ENCODE results near the gene DGKI. TPM values are rescaled to one million over a fixed set of nuclear protein-coding genes. Genes with fewer than 3 reads are reported as not detected.

Gene DGKI
- total and polyA plus RNA-seq, 9 of the 15 experiments (the other 6 are each of a cell fraction or from before 2014, with no cell fraction given) = 0.11 to 0.54 (median 0.15) TPM; not detected in 5

- H3K27me3 ChIP-seq (ENCODE audit: control insufficient read depth in 2 of 2, insufficient read depth in 2 of 2, low read length in 2 of 2) = no peaks in the 10 kb centered on the region
- H3K9me3 ChIP-seq (replicated peaks; ENCODE audit: control insufficient read depth, insufficient read depth, low read depth, low read length) = no peaks in the 10 kb centered on the region; the same call in none of the 2 replicates
- H3K4me1 ChIP-seq (replicated peaks in 1 of 2; ENCODE audit: control insufficient read depth in 2 of 2, insufficient read depth in 2 of 2, low read length in 2 of 2) = no peaks in the 10 kb centered on the region
- H4K20me1 ChIP-seq (replicated peaks; ENCODE audit: control insufficient read depth, insufficient read depth, low read length) = no peaks in the 10 kb centered on the region
- no peak overlapping the region for H3K27ac ChIP-seq (ENCODE audit: extremely low read depth, low read depth, low read length)
- H2AFZ ChIP-seq (ENCODE audit: low read depth, low read length) = no peak overlapping the region
- in situ Hi-C loops (cut with MboI) = no loop called here
- WGBS (ENCODE audit: insufficient coverage, low coverage, missing lambda C conversion rate) = 4% methylated on average over 5 of the region's 5 CpGs
- H3K9me1 ChIP-seq (ENCODE audit: control insufficient read depth, insufficient read depth, low read length) = no peaks in the 10 kb centered on the region
- H3K36me3 ChIP-seq (ENCODE audit: control insufficient read depth, insufficient read depth, low read length) = no peaks in the 10 kb centered on the region
- no peak for DNase-seq (ENCODE audit: extremely low read depth in 1 of 4, low spot score in 3 of 4)
- no peak overlapping the region for H3K4me2 ChIP-seq (ENCODE audit: insufficient read depth, low read length)
- H3K79me2 ChIP-seq (ENCODE audit: control insufficient read depth, insufficient read depth, low read length) = no peaks in the 10 kb centered on the region
- ChIA-PET CTCF (ENCODE audit: low intra/inter-chr PET ratio) (no interaction called here), POLR2A (no interaction called here)
- intact Hi-C loops (cut with micrococcal nuclease) = no loop called here
- no peak for FAIRE-seq
- no peak overlapping the region for H3K4me3 ChIP-seq
- ATAC-seq = no peak
- no TSS peak for BruUV-seq (replicated peaks)
- no peak for TF ChIP-seq ZNF77 (CRISPR knock-in tag; IDR thresholded peaks at IDR 0.05)
- no peak for TF ChIP-seq ELF2 (CRISPR knock-in tag; IDR thresholded peaks at IDR 0.05)
- no peak for TF ChIP-seq TGIF2 (CRISPR knock-in tag; IDR thresholded peaks at IDR 0.05)
- no peak for TF ChIP-seq ZNF23 (CRISPR knock-in tag; IDR thresholded peaks at IDR 0.05)
- TF ChIP-seq, protein P1, sequence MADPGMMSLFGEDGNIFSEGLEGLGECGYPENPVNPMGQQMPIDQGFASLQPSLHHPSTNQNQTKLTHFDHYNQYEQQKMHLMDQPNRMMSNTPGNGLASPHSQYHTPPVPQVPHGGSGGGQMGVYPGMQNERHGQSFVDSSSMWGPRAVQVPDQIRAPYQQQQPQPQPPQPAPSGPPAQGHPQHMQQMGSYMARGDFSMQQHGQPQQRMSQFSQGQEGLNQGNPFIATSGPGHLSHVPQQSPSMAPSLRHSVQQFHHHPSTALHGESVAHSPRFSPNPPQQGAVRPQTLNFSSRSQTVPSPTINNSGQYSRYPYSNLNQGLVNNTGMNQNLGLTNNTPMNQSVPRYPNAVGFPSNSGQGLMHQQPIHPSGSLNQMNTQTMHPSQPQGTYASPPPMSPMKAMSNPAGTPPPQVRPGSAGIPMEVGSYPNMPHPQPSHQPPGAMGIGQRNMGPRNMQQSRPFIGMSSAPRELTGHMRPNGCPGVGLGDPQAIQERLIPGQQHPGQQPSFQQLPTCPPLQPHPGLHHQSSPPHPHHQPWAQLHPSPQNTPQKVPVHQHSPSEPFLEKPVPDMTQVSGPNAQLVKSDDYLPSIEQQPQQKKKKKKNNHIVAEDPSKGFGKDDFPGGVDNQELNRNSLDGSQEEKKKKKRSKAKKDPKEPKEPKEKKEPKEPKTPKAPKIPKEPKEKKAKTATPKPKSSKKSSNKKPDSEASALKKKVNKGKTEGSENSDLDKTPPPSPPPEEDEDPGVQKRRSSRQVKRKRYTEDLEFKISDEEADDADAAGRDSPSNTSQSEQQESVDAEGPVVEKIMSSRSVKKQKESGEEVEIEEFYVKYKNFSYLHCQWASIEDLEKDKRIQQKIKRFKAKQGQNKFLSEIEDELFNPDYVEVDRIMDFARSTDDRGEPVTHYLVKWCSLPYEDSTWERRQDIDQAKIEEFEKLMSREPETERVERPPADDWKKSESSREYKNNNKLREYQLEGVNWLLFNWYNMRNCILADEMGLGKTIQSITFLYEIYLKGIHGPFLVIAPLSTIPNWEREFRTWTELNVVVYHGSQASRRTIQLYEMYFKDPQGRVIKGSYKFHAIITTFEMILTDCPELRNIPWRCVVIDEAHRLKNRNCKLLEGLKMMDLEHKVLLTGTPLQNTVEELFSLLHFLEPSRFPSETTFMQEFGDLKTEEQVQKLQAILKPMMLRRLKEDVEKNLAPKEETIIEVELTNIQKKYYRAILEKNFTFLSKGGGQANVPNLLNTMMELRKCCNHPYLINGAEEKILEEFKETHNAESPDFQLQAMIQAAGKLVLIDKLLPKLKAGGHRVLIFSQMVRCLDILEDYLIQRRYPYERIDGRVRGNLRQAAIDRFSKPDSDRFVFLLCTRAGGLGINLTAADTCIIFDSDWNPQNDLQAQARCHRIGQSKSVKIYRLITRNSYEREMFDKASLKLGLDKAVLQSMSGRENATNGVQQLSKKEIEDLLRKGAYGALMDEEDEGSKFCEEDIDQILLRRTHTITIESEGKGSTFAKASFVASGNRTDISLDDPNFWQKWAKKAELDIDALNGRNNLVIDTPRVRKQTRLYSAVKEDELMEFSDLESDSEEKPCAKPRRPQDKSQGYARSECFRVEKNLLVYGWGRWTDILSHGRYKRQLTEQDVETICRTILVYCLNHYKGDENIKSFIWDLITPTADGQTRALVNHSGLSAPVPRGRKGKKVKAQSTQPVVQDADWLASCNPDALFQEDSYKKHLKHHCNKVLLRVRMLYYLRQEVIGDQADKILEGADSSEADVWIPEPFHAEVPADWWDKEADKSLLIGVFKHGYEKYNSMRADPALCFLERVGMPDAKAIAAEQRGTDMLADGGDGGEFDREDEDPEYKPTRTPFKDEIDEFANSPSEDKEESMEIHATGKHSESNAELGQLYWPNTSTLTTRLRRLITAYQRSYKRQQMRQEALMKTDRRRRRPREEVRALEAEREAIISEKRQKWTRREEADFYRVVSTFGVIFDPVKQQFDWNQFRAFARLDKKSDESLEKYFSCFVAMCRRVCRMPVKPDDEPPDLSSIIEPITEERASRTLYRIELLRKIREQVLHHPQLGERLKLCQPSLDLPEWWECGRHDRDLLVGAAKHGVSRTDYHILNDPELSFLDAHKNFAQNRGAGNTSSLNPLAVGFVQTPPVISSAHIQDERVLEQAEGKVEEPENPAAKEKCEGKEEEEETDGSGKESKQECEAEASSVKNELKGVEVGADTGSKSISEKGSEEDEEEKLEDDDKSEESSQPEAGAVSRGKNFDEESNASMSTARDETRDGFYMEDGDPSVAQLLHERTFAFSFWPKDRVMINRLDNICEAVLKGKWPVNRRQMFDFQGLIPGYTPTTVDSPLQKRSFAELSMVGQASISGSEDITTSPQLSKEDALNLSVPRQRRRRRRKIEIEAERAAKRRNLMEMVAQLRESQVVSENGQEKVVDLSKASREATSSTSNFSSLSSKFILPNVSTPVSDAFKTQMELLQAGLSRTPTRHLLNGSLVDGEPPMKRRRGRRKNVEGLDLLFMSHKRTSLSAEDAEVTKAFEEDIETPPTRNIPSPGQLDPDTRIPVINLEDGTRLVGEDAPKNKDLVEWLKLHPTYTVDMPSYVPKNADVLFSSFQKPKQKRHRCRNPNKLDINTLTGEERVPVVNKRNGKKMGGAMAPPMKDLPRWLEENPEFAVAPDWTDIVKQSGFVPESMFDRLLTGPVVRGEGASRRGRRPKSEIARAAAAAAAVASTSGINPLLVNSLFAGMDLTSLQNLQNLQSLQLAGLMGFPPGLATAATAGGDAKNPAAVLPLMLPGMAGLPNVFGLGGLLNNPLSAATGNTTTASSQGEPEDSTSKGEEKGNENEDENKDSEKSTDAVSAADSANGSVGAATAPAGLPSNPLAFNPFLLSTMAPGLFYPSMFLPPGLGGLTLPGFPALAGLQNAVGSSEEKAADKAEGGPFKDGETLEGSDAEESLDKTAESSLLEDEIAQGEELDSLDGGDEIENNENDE (IDR thresholded peaks at IDR 0.05; ENCODE audit: low read depth, low read length) = no peak
- H3K9ac ChIP-seq (ENCODE audit: insufficient read depth in 1 of 2, low read depth in 2 of 2, low read length in 2 of 2) = no peak overlapping the region
Measured at GRCh38 chr7:137366995-137367394, 479.8 kb downstream of the DGKI start.
